HEK293 (cell line): ENCODE measurements around the gene PCDHAC2.

Experiments
- CTCF ChIA-PET: fragments of 350-600 bp; formaldehyde crosslinking; extraction: SDS; loops from one replicate; lab custom pipeline; 2021; ENCODE audit warnings: antibody characterized with exemption; lab: Yijun Ruan, JAX
- POLR2A ChIA-PET: fragments of 300-600 bp; formaldehyde crosslinking; extraction: SDS; loops from one replicate; lab custom pipeline; 2020; ENCODE audit warnings: antibody characterized with exemption, inconsistent platforms; lab: Yijun Ruan, JAX
- H3K27ac ChIP-seq: fragments of 200-500 bp; sonication (Bioruptor generic); 2 replicates; pipeline ENCODE4 v1.5.1; 2014; ENCODE audit warnings: low read depth, low read length, control low read depth, inconsistent platforms; ENCODE audit errors: extremely low read depth
- H3K36me3 ChIP-seq, 2 experiments: fragments of 200-500 bp in 1 of 2; sonication (Bioruptor generic) in 1 of 2; 1 replicate in 1 of 2; 2 replicates in 1 of 2; pipeline ENCODE4 v1.5.1; 2014 to 2017; ENCODE audit warnings: inconsistent platforms in 2 of 2, low read length in 2 of 2; ENCODE audit not compliant: control insufficient read depth in 2 of 2, insufficient read depth in 1 of 2
- H3K4me1 ChIP-seq: fragments of 200-500 bp; sonication (Bioruptor generic); 2 replicates; pipeline ENCODE4 v1.5.1; 2014; ENCODE audit warnings: mild to moderate bottlenecking, low read length, inconsistent platforms; ENCODE audit not compliant: control insufficient read depth, insufficient read depth
- H3K4me3 ChIP-seq: 2 replicates; pipeline ENCODE4 v1.5.1; 2011; ENCODE audit warnings: low read depth, mild to moderate bottlenecking, control low read depth, low read length, moderate library complexity
- H3K9me3 ChIP-seq: fragments of 200-500 bp; sonication (Bioruptor generic); 2 replicates; pipeline ENCODE4 v1.5.1; 2014; ENCODE audit warnings: low read depth, low read length, inconsistent platforms; ENCODE audit not compliant: control insufficient read depth, insufficient read depth
- PBX3 ChIP-seq: sonication (generic); formaldehyde crosslinking; IDR thresholded peaks from 2 replicates; pipeline ENCODE4 v1.8.1; 2022; ENCODE audit warnings: mild to moderate bottlenecking, moderate library complexity, missing genetic modification reagents
- WT1 ChIP-seq: fragments of 450-650 bp; formaldehyde crosslinking; IDR thresholded peaks from 2 replicates; pipeline ENCODE4 v1.5.1; 2016; ENCODE audit warnings: missing biosample characterization, missing genetic modification characterization
- ZBTB10 ChIP-seq: fragments of 450-650 bp; formaldehyde crosslinking; IDR thresholded peaks from 2 replicates; pipeline ENCODE4 v1.5.1; 2016; ENCODE audit warnings: missing biosample characterization, missing genetic modification characterization
- ZBTB48 ChIP-seq: fragments of 450-650 bp; formaldehyde crosslinking; IDR thresholded peaks from 2 replicates; pipeline ENCODE4 v1.5.1; 2016; ENCODE audit warnings: missing biosample characterization, missing genetic modification characterization
- ZBTB7A ChIP-seq: fragments of 450-650 bp; formaldehyde crosslinking; IDR thresholded peaks from 2 replicates; pipeline ENCODE4 v1.5.1; 2016; ENCODE audit warnings: low read depth, missing biosample characterization, missing genetic modification characterization
- ZEB2 ChIP-seq: fragments of 450-650 bp; formaldehyde crosslinking; IDR thresholded peaks from 2 replicates; pipeline ENCODE4 v1.5.1; 2016; ENCODE audit warnings: missing biosample characterization, missing genetic modification characterization
- ZNF112 ChIP-seq: fragments of 450-650 bp; formaldehyde crosslinking; IDR thresholded peaks from 2 replicates; pipeline ENCODE4 v1.5.0; 2017; ENCODE audit warnings: missing biosample characterization, missing genetic modification characterization
- ZNF175 ChIP-seq: fragments of 450-650 bp; formaldehyde crosslinking; IDR thresholded peaks from 2 replicates; pipeline ENCODE4 v1.5.1; 2016; ENCODE audit warnings: missing biosample characterization, missing genetic modification characterization
- ZNF202 ChIP-seq: fragments of 450-650 bp; formaldehyde crosslinking; IDR thresholded peaks from 2 replicates; pipeline ENCODE4 v1.5.1; 2016; ENCODE audit warnings: missing biosample characterization, missing genetic modification characterization, borderline replicate concordance
- ZNF211 ChIP-seq: fragments of 450-650 bp; formaldehyde crosslinking; IDR thresholded peaks from 2 replicates; pipeline ENCODE4 v1.5.1; 2016; ENCODE audit warnings: low read depth, missing biosample characterization, missing genetic modification characterization
- ZNF571 ChIP-seq: fragments of 450-650 bp; formaldehyde crosslinking; IDR thresholded peaks from 2 replicates; pipeline ENCODE4 v1.5.0; 2017; ENCODE audit warnings: missing biosample characterization, missing genetic modification characterization
- ZNF626 ChIP-seq: fragments of 450-650 bp; sonication (Bioruptor Pico); formaldehyde crosslinking; IDR thresholded peaks from 2 replicates; pipeline ENCODE4 v1.5.1; 2018; ENCODE audit warnings: missing biosample characterization, missing genetic modification characterization, inconsistent platforms
- ZNF629 ChIP-seq: fragments of 450-650 bp; formaldehyde crosslinking; IDR thresholded peaks from 2 replicates; pipeline ENCODE4 v1.5.1; 2017; ENCODE audit warnings: missing biosample characterization, missing genetic modification characterization
- ZNF639 ChIP-seq: fragments of 450-650 bp; formaldehyde crosslinking; IDR thresholded peaks from 2 replicates; pipeline ENCODE4 v1.5.1; 2016; ENCODE audit warnings: missing biosample characterization, missing genetic modification characterization
- ZNF692 ChIP-seq: fragments of 450-650 bp; formaldehyde crosslinking; IDR thresholded peaks from 2 replicates; pipeline ENCODE4 v1.5.1; 2016; ENCODE audit warnings: missing biosample characterization, missing genetic modification characterization
- ZNF843 ChIP-seq: fragments of 450-650 bp; formaldehyde crosslinking; IDR thresholded peaks from 2 replicates; pipeline ENCODE4 v1.5.1; 2016; ENCODE audit warnings: missing biosample characterization, missing genetic modification characterization
- ZSCAN4 ChIP-seq: fragments of 450-650 bp; formaldehyde crosslinking; IDR thresholded peaks from 2 replicates; pipeline ENCODE4 v1.5.1; 2017; ENCODE audit warnings: missing biosample characterization, missing genetic modification characterization

PCDHAC2 gene

GRCh38 chr5:140965905-140966292, 377 bp upstream of the PCDHAC2 start:
- ChIA-PET POLR2A (interaction anchor here (1.0 to 1.8 kb wide), 3 partner anchors 20 to 75 kb away, joined by 3 to 11 read pairs (median 7); partner anchors contain the start of gene PCDHAC1), CTCF (interaction anchor here (1.3 to 2.8 kb wide), 3 partner anchors 11 to 84 kb away, joined by 3 to 9 read pairs (median 4); partner anchors contain the start of gene PCDHA13)
- Histone ChIP-seq H3K4me3 (peak overlapping the region; percentile 55), H3K9me3 (no peaks in the 10 kb centered on the region), H3K36me3 (no peaks in the 10 kb centered on the region), H3K27ac (peak overlapping the region; percentile 47; the same call in 1 of the 2 replicates), H3K4me1 (peaks cover 5% of the 10 kb centered on the region; the same call in 1 of the 2 replicates)
- no peak for TF ChIP-seq ZNF692 (tag by site-specific recombination)
- TF ChIP-seq ZBTB48: 0 out of 2 replicates have a peak, but pooled peaks have one; percentile 63
- 0 out of 2 replicates have a peak, but pooled peaks have one; percentile 24 for TF ChIP-seq ZSCAN4 (tag by site-specific recombination)
- TF ChIP-seq, all 188 proteins: peak for 2

GRCh38 chr5:140967226-140967893, 1.1 kb downstream of the PCDHAC2 start:
- Histone ChIP-seq H3K9me3 (no peaks in the 10 kb centered on the region), H3K27ac (no peak overlapping the region), H3K4me3 (no peak overlapping the region), H3K36me3 (no peaks in the 10 kb centered on the region), H3K4me1 (peaks cover 5% of the 10 kb centered on the region; the same call in 1 of the 2 replicates)
- ChIA-PET POLR2A (interaction anchor here (1.7 to 1.8 kb wide), 2 partner anchors 37 to 41 kb away, joined by 6 to 7 read pairs; partner anchors contain the start of gene PCDHAC1), CTCF (no interaction called here)
- TF ChIP-seq ZNF629 (tag by site-specific recombination) (no peak), ZNF571 (tag by site-specific recombination) (no peak), ZBTB10 (no peak), ZBTB7A (no peak), PBX3 (CRISPR knock-in tag) (no peak), ZNF843 (tag by site-specific recombination) (no peak), ZNF211 (tag by site-specific recombination) (no peak), WT1 (no peak), ZNF112 (tag by site-specific recombination) (no peak), ZNF639 (no peak), ZNF175 (tag by site-specific recombination) (no peak), ZNF626 (tag by site-specific recombination) (no peak), ZEB2 (tag by site-specific recombination) (no peak), ZNF202 (tag by site-specific recombination) (no peak)
